GM04504 (cell line): ENCODE measurements around the gene CAMTA2.

ENCODE experiments used
- DNase-seq: peaks from one replicate; pipeline ENCODE4 v3.0.0-alpha.2; 2012; ENCODE audit warnings: low read depth

The CAMTA2 gene

GRCh38 chr17:4946312-4946976 is 41.0 kb downstream of the CAMTA2 start:
- no peak for DNase-seq

- no peak for DNase-seq
These were observed 41.6 kb downstream of the CAMTA2 start for GRCh38 chr17:4945944-4946280.

DNA sequence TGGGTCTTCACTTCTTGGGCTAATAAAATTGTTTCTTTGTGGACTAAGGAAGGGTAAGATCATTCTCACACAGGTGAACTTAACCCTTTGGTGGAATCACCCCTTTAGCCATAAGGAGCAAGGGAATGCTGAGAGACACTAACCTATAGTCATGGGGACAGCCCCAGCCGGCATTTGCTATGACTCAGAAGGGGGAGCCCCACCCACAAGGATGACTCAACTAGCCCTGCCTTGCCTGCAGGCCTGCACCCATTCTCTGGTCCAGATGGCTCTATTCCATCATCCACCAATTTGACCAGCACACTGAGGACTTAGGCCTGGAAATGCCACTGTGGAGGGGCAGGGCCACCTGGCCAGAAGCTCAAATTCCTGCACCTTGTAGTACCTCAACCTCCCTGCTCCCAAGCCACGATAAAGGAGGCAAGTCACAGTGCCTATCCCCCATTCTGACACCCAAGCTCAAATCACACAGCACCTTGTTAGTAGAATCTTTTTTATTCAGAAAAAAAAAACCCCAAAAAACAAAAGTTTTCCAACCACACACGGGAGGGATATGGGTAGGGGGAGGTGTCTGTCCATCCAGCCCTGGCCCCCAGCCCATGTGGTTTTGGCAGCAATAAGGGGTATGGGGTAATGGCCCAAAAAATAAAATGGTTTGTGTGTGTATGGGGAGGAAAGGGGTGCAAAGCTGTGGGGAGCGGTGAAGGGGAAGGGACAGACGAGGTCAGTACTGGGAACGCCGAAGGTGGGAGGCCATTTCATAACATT is 42.1 kb downstream of the CAMTA2 start:
- DNase-seq = peak; percentile 86

DNA sequence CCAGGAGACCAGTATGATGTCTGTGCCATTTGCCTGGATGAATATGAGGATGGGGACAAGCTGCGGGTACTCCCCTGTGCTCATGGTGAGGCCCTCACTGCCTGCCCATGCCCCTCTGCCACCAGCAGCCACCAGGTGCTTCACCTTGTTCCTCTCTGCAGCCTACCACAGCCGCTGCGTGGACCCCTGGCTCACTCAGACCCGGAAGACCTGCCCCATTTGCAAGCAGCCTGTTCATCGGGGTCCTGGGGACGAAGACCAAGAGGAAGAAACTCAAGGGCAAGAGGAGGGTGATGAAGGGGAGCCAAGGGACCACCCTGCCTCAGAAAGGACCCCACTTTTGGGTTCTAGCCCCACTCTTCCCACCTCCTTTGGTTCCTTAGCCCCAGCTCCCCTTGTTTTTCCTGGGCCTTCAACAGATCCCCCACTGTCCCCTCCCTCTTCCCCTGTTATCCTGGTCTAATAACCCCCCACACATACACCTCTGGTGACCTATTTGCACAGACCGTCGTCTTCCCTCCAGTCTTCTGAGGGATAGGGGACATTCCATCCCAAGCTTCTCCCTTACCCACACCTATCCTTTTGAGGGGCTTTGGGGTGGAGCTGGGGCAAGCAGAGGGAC is 42.8 kb downstream of the CAMTA2 start:
- no peak for DNase-seq

- DNase-seq = no peak
These were observed 43.3 kb downstream of the CAMTA2 start for GRCh38 chr17:4944163-4944553.

DNA sequence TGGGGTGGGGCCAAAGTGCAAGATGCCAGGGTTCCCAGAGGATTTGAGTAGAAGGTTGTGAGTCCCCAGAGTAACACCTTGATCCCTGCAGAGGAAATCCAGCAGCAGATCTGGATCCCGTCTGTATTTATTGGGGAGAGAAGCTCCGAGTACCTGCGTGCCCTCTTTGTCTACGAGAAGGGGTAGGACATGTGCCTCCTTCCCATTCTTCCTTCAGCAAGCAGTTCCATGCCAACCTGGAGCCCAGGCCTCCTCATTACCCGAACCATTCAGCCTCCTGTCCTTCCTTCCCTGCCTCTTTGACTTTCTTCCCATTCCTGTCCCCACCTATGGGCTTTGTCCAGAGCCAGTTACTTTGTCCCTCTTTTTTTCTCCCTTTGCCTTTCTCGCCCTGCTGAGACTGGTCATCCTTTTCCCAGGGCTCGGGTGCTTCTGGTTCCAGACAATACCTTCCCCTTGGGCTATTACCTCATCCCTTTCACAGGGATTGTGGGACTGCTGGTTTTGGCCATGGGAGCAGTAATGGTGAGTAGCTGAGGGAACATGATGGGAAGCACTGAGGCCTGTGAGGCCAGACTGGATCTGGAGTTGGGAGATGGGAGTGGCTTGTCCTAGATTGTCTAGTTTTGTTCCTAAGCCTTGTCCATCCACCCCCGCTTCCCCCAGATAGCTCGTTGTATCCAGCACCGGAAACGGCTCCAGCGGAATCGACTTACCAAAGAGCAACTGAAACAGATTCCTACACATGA is 44.5 kb downstream of the CAMTA2 start:
- DNase-seq = no peak

GRCh38 chr17:4941319-4941610 is 46.2 kb downstream of the CAMTA2 start:
- no peak for DNase-seq

DNA sequence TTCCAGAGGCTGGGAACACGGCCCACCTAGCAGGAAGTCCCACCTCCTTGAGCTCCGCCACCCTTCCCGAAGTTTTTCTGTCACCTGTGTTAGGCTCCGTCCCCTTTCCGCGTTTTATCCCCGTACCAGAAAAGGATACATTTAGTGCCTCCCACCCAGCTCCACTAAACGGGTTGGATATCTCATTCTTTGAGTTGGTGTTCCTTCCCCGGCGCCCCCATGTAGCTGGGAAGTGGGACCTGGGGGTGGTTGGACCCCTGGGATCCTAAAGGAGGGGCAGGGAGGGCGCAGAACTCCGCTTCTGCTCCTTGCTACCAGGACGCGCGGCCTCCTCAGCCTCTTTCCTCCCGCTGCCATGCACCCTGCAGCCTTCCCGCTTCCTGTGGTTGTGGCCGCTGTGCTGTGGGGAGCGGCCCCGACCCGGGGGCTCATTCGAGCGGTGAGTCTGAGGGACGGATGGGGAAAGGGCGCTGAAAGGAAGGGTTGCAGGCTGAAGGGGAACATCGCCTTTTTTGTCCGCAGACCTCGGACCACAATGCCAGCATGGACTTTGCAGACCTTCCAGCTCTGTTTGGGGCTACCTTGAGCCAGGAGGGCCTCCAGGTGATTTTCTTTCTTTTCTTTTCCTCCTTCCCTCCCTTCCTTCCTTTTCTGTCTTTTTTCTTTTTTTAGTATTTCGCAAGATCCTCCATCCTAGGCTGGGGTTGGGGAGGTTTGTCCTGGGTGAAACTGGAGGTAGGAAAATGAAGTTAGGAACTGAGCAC is 46.7 kb downstream of the CAMTA2 start:
- DNase-seq = no peak

DNA sequence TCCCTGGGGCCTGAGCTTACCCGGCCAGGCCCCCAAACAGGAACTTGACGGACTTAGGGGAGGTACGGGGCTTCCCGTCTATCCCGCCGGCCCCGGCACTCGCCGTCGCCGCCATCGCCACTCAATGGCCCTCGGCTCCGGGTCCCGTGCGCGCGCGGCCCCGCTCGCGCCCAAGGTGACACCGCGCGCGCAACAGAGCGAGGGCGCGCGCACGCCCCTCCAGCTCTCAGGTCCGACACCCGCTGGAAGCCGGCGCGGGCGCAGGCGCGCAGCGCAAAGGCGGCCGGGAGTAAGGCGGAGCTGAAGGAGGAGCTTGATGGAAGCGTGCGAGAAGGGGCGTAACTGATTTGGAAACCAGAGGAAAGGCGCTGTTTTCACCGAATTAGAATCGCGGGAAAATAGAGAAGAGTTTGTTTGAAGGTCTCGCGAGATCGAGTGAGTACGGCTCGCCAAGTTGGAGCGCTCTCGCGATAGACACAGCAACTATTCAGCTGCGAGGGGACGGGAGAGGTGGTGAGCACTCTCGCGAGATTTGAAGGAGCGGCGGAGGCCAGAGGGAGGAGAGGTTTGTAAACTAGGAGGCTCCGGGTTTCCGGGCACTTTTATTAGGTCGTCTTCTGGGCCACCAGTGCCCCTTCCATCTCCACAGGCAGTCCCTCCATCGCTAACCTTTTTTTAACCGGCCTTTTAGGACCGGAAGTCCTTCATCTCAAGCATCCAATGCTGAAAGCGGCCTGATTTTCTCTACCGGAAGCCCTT is 47.5 kb downstream of the CAMTA2 start, which contains the start of the genes RNF167 and SLC25A11:
RNF167 (plus strand) TSS at position 473 of the 759 bp plus-strand sequence. CDS start 642 bp downstream, outside the sequence.
SLC25A11 (minus strand) TSS at position 251 of the 759 bp plus-strand sequence; CDS start at position 115, 136 bp downstream.
- DNase-seq = peak; percentile 100

- no peak for DNase-seq
These were observed 48.0 kb downstream of the CAMTA2 start for GRCh38 chr17:4939546-4939795.

- DNase-seq = no peak
These were observed 48.6 kb downstream of the CAMTA2 start for GRCh38 chr17:4938688-4939545.

GRCh38 chr17:4938069-4938491 is 49.4 kb downstream of the CAMTA2 start:
- DNase-seq = no peak

DNA sequence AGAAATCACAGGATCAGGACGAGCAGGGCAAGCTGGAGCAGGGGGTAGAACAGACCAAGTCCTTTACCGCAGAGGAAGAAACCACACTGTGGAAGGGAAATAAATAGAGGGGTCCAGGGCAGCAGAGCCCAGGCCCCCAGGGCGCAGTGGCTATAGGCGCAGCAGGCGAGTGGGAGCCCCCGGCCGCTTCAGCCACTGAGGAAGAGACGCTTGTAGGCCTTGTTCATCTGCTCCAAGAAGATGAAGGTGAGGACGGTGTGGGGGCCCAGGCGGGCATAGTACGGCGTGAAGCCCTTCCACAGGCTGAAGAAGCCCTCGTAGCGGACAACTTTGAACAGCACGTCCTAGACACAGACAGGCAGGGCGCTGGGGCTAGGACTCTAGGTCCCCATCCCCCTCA is 49.9 kb downstream of the CAMTA2 start:
- no peak for DNase-seq

- DNase-seq = no peak
These were observed 51.0 kb downstream of the CAMTA2 start for GRCh38 chr17:4936436-4936835.

DNA sequence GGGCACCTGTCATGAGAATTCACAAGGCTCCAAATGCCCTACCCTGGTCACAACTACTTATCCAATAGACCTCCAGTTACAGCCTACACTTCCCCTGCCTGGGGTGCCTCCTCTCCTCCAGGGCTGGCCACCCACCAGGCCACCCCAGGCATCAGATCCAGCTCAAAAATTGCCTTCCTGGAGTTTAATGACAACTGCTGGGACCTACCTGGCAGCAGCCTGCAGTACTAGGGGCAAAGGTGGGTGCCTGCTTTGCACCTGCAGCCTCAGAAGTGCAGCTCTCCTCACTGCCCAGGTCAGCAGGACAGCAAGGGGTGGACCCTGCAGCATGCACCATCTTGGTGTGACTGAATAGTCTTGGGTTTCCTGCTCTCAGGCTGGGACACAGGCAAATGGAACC is 51.8 kb downstream of the CAMTA2 start:
- DNase-seq = no peak

DNA sequence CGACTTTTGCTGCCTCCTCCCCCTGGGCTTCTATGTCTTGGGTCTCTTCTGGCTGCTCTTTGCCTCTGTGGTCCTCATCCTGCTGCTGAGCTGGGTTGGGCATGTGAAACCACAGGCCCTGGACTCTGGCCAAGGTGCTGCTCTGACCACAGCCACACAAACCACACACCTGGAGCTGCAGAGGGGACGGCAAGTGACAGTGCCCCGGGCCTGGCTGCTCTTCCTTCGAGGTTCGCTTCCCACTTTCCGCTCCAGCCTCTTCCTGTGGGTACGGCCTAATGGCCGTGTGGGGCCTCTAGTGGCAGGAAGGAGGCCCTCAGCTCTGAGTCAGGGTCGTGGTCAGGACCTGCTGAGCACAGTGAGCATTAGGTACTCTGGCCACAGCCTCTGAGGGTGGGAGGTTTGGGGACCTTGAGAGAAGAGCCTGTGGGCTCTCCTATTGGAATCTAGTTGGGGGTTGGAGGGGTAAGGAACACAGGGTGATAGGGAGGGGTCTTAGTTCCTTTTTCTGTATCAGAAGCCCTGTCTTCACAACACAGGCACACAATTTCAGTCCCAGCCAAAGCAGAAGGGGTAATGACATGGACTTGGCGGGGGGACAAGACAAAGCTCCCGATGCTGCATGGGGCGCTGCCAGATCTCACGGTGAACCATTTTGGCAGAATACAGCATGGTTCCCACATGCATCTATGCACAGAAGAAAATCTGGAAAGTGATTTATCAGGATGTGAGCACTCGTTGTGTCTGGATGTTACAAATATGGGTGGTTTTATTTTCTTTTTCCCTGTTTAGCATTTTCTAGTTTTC is 53.1 kb downstream of the CAMTA2 start:
- no peak for DNase-seq

DNA sequence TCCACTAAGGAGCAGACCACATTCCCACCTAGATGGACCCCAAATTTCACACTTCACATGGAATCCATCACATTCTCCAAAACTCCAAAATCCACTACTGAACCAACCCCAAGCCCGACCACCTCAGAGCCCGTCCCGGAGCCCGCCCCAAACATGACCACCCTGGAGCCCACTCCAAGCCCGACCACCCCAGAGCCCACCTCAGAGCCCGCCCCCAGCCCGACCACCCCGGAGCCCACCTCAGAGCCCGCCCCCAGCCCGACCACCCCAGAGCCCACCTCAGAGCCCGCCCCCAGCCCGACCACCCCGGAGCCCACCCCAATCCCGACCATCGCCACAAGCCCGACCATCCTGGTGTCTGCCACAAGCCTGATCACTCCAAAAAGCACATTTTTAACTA is 53.8 kb downstream of the CAMTA2 start:
- DNase-seq = no peak

- DNase-seq = no peak
These were observed 54.7 kb downstream of the CAMTA2 start for GRCh38 chr17:4932756-4933155.

GRCh38 chr17:4931963-4932362 is 55.5 kb downstream of the CAMTA2 start, which contains the start of gene GP1BA:
Gene GP1BA (plus strand): TSS chr17:4932277. CDS start chr17:4932605, 328 bp downstream.
- DNase-seq = no peak
